NB4 (cell line): Measurements from ENCODE around the gene CIB4.

Experiments
- DNase-seq: peaks from one replicate; pipeline ENCODE4 v3.0.0; 2010; ENCODE audit warnings: low read depth
- H3K4me3 ChIP-seq: one replicate; pipeline ENCODE4 v1.5.1; 2011; ENCODE audit warnings: mild to moderate bottlenecking, low read depth, low read length, moderate library complexity
- CTCF ChIP-seq: IDR thresholded peaks from one replicate; pipeline ENCODE4 v1.5.1; 2012; ENCODE audit warnings: low read depth, low read length
- MYC ChIP-seq: IDR thresholded peaks from 2 replicates; pipeline ENCODE4 v1.6.1; 2011; ENCODE audit warnings: low read depth, low read length
- POLR2A ChIP-seq: IDR thresholded peaks from 2 replicates; pipeline ENCODE4 v1.6.1; 2011; ENCODE audit warnings: mild to moderate bottlenecking; ENCODE audit not compliant: insufficient read length; ENCODE audit errors: extremely low read depth
- TF ChIP-seq, protein P1 (sequence below): IDR thresholded peaks from 2 replicates; pipeline ENCODE4 v1.6.1; 2011; ENCODE audit warnings: low read depth, low read length

Gene CIB4

DNA sequence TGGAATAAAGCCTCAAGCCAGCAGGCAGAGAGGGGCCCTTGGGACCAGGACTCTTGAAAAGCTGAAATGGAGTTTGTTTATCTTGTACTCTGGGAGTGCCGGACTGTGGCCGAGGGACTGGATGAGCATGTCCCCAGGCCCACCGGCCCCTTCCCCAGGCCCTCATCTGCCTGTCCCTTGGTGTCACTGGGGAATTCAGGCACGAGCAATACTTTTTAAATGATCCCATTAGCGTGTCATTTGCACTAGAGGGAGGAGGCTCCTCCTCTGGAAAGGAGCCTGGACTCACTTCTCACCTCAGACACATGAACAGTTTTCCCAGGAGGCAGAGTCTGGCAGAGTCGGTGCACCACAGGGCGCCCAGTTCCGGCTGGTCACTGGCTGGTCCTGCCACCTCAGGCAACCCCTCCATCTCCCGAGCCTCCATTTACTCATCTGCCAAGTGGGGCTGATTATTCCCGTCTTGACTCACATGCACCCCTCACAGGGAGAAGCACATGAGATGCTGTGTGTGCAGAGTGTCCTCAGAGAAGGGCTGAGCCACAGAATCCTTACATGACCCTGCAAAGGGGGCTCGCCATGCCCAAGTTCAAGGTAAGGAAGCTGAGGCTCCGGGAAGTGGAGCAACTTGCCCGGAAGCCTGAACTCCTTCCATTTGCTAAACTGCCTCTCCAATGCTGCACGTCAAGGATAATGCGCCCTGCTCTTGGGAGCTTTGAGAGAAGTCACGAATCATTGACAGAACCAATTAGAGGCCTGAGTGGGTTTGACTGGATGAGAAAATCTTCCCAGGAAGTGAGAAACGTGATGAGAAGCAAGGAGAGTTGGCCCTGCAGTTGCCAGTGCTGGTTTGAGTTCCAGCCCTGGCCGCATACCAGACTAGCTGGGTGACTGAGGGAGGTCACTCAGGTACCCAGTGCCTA is 26.7 kb downstream of the CIB4 start:
- DNase-seq = no peak
- TF ChIP-seq MYC (no peak), POLR2A (no peak), CTCF (no peak)
- TF ChIP-seq, protein P1, sequence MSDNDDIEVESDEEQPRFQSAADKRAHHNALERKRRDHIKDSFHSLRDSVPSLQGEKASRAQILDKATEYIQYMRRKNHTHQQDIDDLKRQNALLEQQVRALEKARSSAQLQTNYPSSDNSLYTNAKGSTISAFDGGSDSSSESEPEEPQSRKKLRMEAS = no peak
- H3K4me3 ChIP-seq = no peak overlapping the region

DNA sequence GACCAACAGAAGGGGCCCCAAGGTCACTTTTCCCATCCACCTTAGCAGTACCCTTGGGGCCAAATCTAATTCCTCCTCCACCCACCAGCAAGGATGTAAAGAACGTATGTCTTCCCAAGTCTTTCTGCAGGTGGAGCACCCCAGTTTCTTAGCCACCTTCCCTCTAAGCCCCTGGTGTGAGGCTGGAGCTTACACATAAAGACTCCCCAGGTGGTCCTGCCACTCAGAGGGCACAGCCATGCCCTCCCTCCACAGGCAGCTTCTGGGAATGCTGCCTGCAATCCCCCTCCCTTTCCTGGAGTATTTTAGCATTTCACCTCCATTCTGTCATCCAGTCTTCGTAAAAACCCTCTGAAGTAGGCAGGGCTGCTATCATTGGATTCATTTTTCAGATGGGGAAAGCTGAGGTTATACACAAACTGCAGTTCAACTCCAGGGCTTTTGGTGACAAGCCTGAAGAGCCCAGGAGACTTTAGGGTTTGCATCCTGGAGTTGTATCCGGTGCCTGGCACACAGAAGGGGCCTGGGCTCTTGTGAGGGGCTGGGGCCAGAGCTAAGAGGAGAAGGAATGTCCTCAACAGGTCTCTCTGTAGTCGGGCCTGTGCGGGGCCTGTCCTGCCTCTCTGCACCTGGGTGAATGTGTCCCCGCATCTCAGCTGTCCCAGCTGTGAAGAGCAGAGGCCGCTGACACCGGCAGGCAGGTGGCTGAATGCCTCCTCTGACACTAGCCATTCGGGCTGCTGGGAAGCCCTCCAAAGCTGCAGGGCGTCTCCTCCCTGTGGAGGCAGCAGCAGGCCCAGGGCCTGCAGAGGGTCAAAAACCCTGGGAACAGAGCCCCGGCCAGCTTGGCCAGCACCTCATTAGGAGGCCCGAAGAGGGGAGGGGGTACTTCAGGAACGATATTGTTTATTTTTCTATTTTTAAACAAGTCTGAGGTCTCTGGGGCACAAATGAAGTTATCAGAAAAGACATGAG is 27.6 kb downstream of the CIB4 start:
- no peak overlapping the region for H3K4me3 ChIP-seq
- DNase-seq = no peak
- no peak for TF ChIP-seq POLR2A
- TF ChIP-seq MYC = no peak
- TF ChIP-seq, protein P1 = no peak

DNA sequence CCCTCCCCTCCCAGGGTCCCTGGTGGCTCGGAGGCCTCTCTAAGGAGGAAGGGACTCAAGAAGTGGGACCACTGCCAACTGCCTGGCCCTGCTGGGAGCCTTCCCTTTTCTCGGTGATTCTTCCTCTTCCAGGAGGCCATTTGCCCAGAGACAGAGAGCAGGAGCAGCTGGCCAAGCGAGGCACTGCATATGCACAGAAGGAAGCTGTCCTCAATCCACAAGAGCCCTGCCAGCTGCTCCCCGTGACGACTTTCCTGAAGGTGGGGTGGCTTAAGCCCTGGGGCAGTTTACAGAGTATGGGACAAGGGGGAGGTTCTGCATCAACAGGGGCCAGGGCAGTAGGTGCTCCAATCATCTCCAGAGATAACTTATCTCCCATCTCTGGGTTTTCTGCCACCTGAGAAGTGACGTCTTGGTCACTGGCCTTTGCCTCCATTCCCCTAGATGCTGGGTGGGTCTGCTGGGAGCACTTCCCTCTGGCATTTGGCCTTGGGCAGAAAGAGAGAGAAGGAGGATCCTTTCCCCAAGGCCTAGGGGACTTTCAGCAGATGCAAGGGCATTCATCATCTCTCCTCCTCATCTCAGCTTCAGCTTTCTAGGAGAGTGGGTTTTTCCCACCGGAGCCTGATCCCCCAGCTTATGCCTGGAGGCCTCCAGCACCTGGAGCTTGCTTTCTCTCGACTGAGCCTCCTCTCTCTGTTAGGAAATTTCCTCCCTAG is 28.5 kb downstream of the CIB4 start:
- H3K4me3 ChIP-seq = no peak overlapping the region
- TF ChIP-seq MYC = no peak
- TF ChIP-seq, protein P1 = no peak
- TF ChIP-seq CTCF = no peak
- TF ChIP-seq POLR2A = no peak
- no peak for DNase-seq

- no peak for DNase-seq
- TF ChIP-seq CTCF = no peak
- TF ChIP-seq, protein P1 = no peak
- no peak for TF ChIP-seq MYC
- no peak for TF ChIP-seq POLR2A
- H3K4me3 ChIP-seq = no peak overlapping the region
These were observed 29.1 kb downstream of the CIB4 start for GRCh38 chr2:26612034-26612433.

DNA sequence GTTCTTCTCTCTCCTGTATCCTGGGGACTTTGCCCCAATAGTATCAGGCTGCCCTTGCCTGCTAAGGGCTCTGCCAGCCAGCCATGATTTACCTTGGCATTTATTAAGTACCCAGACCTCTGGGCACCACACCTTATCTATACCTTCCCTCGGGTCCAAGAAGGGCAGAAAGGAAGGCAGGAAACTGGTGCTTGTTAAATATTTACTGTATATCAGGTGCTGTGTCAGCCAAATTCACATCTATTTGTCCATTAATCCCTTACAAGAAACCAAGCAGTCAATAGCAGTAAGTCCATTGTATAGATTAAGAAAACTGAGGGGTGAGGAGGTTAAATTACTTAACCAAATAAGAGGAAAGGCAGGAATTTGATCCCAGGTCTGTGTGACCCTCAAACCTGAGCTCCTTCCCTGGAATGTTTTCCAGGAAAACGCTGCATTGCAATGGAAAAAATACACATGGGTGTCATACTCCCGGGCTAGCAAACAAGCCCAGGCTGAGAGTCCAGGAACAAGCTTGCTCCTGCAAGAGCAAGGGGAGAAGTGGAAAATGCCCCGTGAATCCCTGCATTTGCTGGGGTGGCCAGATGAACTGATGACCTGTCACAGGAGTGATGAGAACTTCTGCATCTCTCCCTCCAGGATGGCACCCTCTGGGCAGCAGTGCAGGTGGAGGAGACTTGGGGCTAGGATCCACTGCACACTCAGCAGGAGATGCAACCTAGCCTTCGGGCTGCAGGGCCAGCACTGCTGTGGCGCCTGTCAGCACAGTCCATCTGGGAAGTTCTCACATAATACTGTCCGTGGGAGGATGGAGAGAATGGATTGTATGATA is 30.4 kb downstream of the CIB4 start:
- TF ChIP-seq, protein P1 = no peak
- TF ChIP-seq MYC = no peak
- no peak for TF ChIP-seq POLR2A
- no peak for TF ChIP-seq CTCF
- DNase-seq = no peak
- H3K4me3 ChIP-seq = no peak overlapping the region
